Hepatocyte (in vitro differentiated cells): ENCODE data around the gene TVP23A. TPM values are rescaled to one million over a fixed set of nuclear protein-coding genes. Genes with fewer than 3 reads are reported as not detected.
"Not testable (repeated sequence)": the region's sequence is repeated elsewhere in the genome, so short reads cannot be mapped to it uniquely, and the experiment has no call there.

Source experiments
- DNase-seq: peaks from one replicate; pipeline ENCODE4 v3.0.0-alpha.2; 2016; ENCODE audit warnings: low spot score
- H2AFZ ChIP-seq: fragments of 200-600 bp; sonication (generic); 2 replicates; pipeline ENCODE4 v1.6.0; 2016; ENCODE audit warnings: antibody characterized with exemption, mild to moderate bottlenecking
- H3K27ac ChIP-seq: fragments of 200-600 bp; sonication (generic); 2 replicates; pipeline ENCODE4 v1.5.1; 2016; ENCODE audit warnings: mild to moderate bottlenecking
- H3K27me3 ChIP-seq: fragments of 200-600 bp; sonication (generic); 2 replicates; pipeline ENCODE4 v1.6.1; 2016
- H3K36me3 ChIP-seq: fragments of 200-600 bp; sonication (generic); replicated peaks from 2 replicates; pipeline ENCODE4 v1.5.1; 2016; ENCODE audit warnings: low read depth; ENCODE audit not compliant: insufficient read depth
- H3K4me1 ChIP-seq: fragments of 200-600 bp; sonication (generic); 2 replicates; pipeline ENCODE4 v1.5.1; 2016; ENCODE audit warnings: mild to moderate bottlenecking, moderate library complexity; ENCODE audit not compliant: insufficient read depth
- H3K4me2 ChIP-seq: fragments of 200-600 bp; sonication (generic); 2 replicates; pipeline ENCODE4 v1.6.0; 2016
- H3K4me3 ChIP-seq: fragments of 200-600 bp; sonication (generic); 2 replicates; pipeline ENCODE4 v1.5.1; 2016; ENCODE audit warnings: mild to moderate bottlenecking
- H3K79me2 ChIP-seq: fragments of 200-600 bp; sonication (generic); 2 replicates; pipeline ENCODE4 v1.6.0; 2017; ENCODE audit warnings: mild to moderate bottlenecking
- H3K9me2 ChIP-seq: fragments of 200-600 bp; sonication (generic); replicated peaks from 2 replicates; pipeline ENCODE4 v1.6.0; 2017; ENCODE audit warnings: mild to moderate bottlenecking; ENCODE audit not compliant: insufficient read depth
- H3K9me3 ChIP-seq: fragments of 200-600 bp; sonication (generic); 2 replicates; pipeline ENCODE4 v1.5.1; 2016; ENCODE audit warnings: low read depth, mild to moderate bottlenecking
- H4K20me1 ChIP-seq: fragments of 200-600 bp; sonication (generic); 2 replicates; pipeline ENCODE4 v1.6.0; 2016; ENCODE audit warnings: mild to moderate bottlenecking; ENCODE audit not compliant: insufficient read depth, poor library complexity, severe bottlenecking
- EZH2 ChIP-seq: fragments of 200-600 bp; sonication (generic); IDR thresholded peaks from 2 replicates; pipeline ENCODE4 v1.6.1; 2016; ENCODE audit warnings: antibody characterized with exemption, mild to moderate bottlenecking, borderline replicate concordance
- EZH2phosphoT487 ChIP-seq: fragments of 200-600 bp; sonication (generic); IDR thresholded peaks from one replicate; pipeline ENCODE4 v1.6.1; 2018; ENCODE audit warnings: antibody characterized with exemption, mild to moderate bottlenecking, low read depth, moderate library complexity; ENCODE audit not compliant: unreplicated experiment, severe bottlenecking
- WGBS: methylation state at CpG from one replicate; pipeline ENCODE4 v1.1.6; 2016; ENCODE audit warnings: low lambda C conversion rate; ENCODE audit errors: missing lambda C conversion rate; 5-methylcytosine and 5-hydroxymethylcytosine counted together
- polyA plus RNA-seq: library from polyadenylated mRNA; unstranded; fragments of >200 nt; fragmentation: Nextera tagmentation; extraction: Ambion mirVana; gene quantifications from 2 replicates; pipeline ENCODE4 v1.2.1, GENCODE V29; 2016
- total RNA-seq: library from RNA; depleted of rRNA; stranded (reverse); fragments of >200 nt; gene quantifications from 2 replicates; pipeline ENCODE4 v1.2.3, GENCODE V29; 2014
- TF ChIP-seq, protein P1 (sequence below): fragments of 200-600 bp; sonication (generic); IDR thresholded peaks from 2 replicates; pipeline ENCODE4 v1.5.1; 2016; ENCODE audit warnings: antibody characterized with exemption, mild to moderate bottlenecking; ENCODE audit not compliant: poor library complexity

The TVP23A gene
- total and polyA plus RNA-seq, 2 experiments from 2014 or later: 0.67 to 1.1 TPM

DNA sequence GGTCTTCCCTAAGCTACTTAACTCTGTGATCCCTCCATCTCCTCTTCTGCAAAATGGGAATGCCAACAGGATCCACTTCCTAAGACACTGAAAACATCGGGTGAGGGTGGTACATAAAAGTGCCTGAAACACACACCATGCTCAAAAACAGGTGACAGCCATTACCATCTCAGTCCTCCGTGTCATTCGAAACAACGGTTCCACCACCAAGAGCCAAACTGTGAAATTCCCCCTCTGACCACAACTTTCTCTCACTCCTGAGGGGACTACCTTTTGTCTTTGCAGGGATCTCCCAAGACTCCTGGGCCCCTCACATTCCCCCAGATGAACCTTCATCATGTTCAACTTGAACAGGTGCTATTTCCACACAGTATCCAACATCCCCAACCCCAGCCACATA, 38.0 kb downstream of the TVP23A start:
- Histone ChIP-seq H3K9me3 (no peaks in the 10 kb centered on the region), H3K27me3 (no peaks in the 10 kb centered on the region), H2AFZ (no peak overlapping the region), H3K4me1 (no peaks in the 10 kb centered on the region), H3K4me2 (no peak overlapping the region), H3K27ac (no peak overlapping the region), H3K79me2 (no peaks in the 10 kb centered on the region), H3K4me3 (no peak overlapping the region), H3K9me2 (no peaks in the 10 kb centered on the region), H4K20me1 (no peaks in the 10 kb centered on the region), H3K36me3 (no peaks in the 10 kb centered on the region)
- 95% methylated on average over 4 of the region's 4 CpGs for WGBS
- no peak for DNase-seq
- TF ChIP-seq, protein P1, sequence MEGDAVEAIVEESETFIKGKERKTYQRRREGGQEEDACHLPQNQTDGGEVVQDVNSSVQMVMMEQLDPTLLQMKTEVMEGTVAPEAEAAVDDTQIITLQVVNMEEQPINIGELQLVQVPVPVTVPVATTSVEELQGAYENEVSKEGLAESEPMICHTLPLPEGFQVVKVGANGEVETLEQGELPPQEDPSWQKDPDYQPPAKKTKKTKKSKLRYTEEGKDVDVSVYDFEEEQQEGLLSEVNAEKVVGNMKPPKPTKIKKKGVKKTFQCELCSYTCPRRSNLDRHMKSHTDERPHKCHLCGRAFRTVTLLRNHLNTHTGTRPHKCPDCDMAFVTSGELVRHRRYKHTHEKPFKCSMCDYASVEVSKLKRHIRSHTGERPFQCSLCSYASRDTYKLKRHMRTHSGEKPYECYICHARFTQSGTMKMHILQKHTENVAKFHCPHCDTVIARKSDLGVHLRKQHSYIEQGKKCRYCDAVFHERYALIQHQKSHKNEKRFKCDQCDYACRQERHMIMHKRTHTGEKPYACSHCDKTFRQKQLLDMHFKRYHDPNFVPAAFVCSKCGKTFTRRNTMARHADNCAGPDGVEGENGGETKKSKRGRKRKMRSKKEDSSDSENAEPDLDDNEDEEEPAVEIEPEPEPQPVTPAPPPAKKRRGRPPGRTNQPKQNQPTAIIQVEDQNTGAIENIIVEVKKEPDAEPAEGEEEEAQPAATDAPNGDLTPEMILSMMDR: no peak
- TF ChIP-seq EZH2 (no peak), EZH2phosphoT487 (no peak)

DNA sequence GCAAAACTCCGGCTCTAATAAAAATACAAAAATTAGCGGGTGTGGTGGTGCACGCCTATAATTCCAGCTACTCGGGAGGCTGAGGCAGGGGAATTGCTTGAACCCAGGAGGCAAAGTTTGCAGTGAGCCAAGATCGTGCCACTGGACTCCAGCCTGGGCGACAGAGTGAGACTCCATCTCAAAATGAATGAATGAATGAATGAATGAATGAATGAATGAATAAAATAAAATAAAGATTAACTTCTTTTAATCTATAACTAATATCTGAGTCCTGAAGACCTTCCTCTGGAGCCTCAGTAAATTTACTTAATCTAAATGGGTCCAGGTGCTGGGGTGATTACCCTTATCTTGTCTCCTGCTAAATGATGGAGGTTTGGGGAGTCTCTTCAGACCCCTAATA, 38.7 kb downstream of the TVP23A start:
- H3K4me3 ChIP-seq, H4K20me1 ChIP-seq, H3K9me3 ChIP-seq, H3K4me1 ChIP-seq, H3K79me2 ChIP-seq, DNase-seq, H3K27me3 ChIP-seq, H3K9me2 ChIP-seq, H3K36me3 ChIP-seq, H3K4me2 ChIP-seq, H2AFZ ChIP-seq, H3K27ac ChIP-seq: not testable (repeated sequence)
- WGBS: 94% methylated on average over 6 of the region's 6 CpGs

DNA sequence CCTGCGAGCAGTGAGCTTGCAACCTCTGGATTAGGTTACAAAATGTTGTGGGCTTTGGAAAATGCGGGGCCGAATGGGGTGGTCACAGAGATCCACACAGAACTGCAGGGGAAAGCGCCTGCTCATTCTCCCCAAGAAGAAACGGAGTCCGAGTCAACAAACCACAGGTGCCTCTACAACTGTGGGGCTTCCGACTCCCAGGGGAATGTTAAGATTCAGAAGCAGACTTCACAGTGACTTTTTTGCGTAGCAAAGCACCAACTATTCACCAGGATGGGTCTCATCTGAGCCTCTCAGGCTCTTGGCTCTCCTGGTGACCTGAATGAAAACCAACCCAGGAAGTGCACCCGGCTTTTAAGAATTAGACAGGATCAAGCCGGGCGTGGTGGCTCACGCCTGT, 41.2 kb downstream of the TVP23A start:
- Histone ChIP-seq H3K4me1 (no peaks in the 10 kb centered on the region), H3K4me3 (no peak overlapping the region)

DNA sequence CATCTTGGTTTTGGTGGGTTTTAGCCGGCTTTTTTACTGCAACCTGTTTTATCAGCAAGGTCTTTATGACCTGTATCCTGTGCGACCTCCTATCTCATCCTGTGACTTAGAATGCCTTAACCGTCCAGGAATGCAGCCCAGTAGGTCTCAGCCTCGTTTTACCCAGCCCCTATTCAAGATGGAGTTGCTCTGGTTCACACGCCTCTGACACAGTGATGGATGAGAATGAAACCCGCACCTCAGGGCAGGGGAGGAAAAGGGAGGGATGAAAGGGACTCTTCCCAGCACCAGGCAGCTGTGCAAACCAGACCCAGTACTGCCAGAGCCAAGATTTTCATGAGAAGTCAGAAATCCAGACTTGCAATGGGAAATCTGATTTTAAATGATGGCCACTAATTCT, 41.7 kb downstream of the TVP23A start:
- not testable (repeated sequence) for H3K4me1 ChIP-seq, H3K9me2 ChIP-seq, H4K20me1 ChIP-seq, H3K27me3 ChIP-seq, DNase-seq, H3K4me3 ChIP-seq, H3K27ac ChIP-seq, H2AFZ ChIP-seq, H3K4me2 ChIP-seq, H3K9me3 ChIP-seq, H3K36me3 ChIP-seq, H3K79me2 ChIP-seq
- WGBS: 57% methylated on average over 6 of the region's 6 CpGs

More for the DNA sequence above, 41.2 kb downstream of the TVP23A start:
- TF ChIP-seq, protein P1: no peak
- no peak for TF ChIP-seq EZH2phosphoT487
- TF ChIP-seq EZH2: no peak
- H3K4me2 ChIP-seq: no peak overlapping the region
- 88% methylated on average over 12 of the region's 12 CpGs for WGBS
- no peaks in the 10 kb centered on the region for H3K9me2 ChIP-seq
- H3K79me2 ChIP-seq: no peaks in the 10 kb centered on the region
- no peak overlapping the region for H3K27ac ChIP-seq
- H3K27me3 ChIP-seq: no peaks in the 10 kb centered on the region
- DNase-seq: no peak
- no peak overlapping the region for H2AFZ ChIP-seq
- H3K9me3 ChIP-seq: no peaks in the 10 kb centered on the region
- H4K20me1 ChIP-seq: no peaks in the 10 kb centered on the region
- H3K36me3 ChIP-seq: no peaks in the 10 kb centered on the region

DNA sequence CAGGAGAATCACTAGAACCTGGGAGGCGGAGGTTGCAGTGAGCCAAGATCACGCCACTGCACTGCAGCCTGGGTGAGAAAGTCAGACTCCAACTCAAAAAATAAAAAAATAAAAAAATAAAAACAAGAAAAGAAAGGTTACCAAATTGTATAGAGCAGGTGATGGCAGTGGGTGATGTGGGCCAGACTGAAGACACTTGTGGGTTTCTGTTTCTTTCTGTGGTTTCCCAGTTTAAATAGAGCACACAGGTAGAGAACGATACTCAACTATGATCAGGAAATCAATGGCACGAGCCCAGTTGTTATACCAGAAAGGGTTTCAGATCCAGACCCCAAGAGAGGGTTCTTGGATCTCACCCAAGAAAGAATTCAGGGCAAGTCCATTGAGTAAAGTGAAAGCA, 42.3 kb downstream of the TVP23A start:
- 96% methylated on average over 4 of the region's 4 CpGs for WGBS
- no peaks in the 10 kb centered on the region for H3K27me3 ChIP-seq

More for the DNA sequence above, 42.3 kb downstream of the TVP23A start:
- no peaks in the 10 kb centered on the region for H3K79me2 ChIP-seq
- H2AFZ ChIP-seq: no peak overlapping the region
- H3K9me2 ChIP-seq: no peaks in the 10 kb centered on the region
- H3K4me3 ChIP-seq: no peak overlapping the region
- DNase-seq: no peak
- TF ChIP-seq, protein P1: no peak
- H3K9me3 ChIP-seq: no peaks in the 10 kb centered on the region
- H3K36me3 ChIP-seq: no peaks in the 10 kb centered on the region
- no peak overlapping the region for H3K27ac ChIP-seq
- H3K4me2 ChIP-seq: no peak overlapping the region
- no peaks in the 10 kb centered on the region for H3K4me1 ChIP-seq
- H4K20me1 ChIP-seq: no peaks in the 10 kb centered on the region
